ENCODE results near the gene PAK6. TPM values are rescaled to one million over a fixed set of nuclear protein-coding genes. Genes with fewer than 3 reads are reported as not detected.

The PAK6 gene
- total and polyA plus RNA-seq, 9 of the 15 experiments (the other 6 are each of a cell fraction or from before 2014, with no cell fraction given), result 0.03 to 0.74 (median 0.16) TPM; not detected in 2

DNA sequence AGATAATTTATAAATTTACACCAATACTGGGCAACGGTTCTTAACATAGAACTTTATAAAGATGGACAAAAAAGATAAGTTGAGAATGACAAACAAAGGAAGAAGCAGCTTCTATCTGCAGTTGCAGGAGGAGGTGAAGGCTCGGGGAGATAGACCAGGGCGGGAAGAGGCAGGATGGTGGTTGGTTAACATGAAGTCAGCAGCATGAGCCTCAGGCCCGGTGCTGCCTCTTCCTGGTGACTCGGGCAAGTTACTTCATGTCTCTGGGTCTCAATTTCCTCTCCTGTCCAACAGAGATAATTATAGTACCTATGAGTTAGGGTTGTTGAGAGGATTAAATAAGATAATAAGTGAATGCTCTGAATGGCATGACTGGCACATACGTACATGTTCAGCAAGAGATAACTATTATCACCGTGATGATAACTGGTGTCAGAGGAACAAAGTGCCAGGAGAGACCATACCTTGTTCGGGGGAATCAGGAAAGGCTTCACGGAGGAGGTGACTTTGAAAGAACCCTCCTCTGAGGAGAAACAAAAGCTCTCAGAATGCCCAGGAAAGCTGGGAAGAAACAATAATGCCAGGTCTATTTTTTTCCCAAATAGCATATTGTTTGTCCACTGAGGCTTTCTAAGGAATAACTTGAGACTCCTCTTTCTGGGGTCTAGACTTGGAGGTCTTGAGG, 4.4 kb downstream of the PAK6 start (continued):
- TF ChIP-seq, protein P1, sequence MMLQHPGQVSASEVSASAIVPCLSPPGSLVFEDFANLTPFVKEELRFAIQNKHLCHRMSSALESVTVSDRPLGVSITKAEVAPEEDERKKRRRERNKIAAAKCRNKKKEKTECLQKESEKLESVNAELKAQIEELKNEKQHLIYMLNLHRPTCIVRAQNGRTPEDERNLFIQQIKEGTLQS (IDR thresholded peaks at IDR 0.05), result no peak
- TF ChIP-seq, protein P1 (CRISPR knock-in tag; conservative IDR thresholded peaks at IDR 0.05), result no peak
- TF ChIP-seq RBBP5 (IDR thresholded peaks at IDR 0.05; ENCODE audit: borderline replicate concordance, insufficient read depth, low read length, poor library complexity, severe bottlenecking), result no peak
- no peak for TF ChIP-seq OTX1 (CRISPR knock-in tag; IDR thresholded peaks at IDR 0.05)
- TF ChIP-seq SMARCA5 (IDR thresholded peaks at IDR 0.05), result peak; percentile 62; the same call in 1 of the 2 replicates
- TF ChIP-seq FOXM1 (IDR thresholded peaks at IDR 0.05; ENCODE audit: low read depth), result no peak
- no peak for TF ChIP-seq FOXM1 (CRISPR knock-in tag; IDR thresholded peaks at IDR 0.05; ENCODE audit: low read depth)
- no peak for TF ChIP-seq MED1 (CRISPR knock-in tag; IDR thresholded peaks at IDR 0.05; ENCODE audit: borderline replicate concordance)
- peak; percentile 41 for TF ChIP-seq NCOR1 (IDR thresholded peaks at IDR 0.05)
- TF ChIP-seq TEAD2 (tag; IDR thresholded peaks at IDR 0.05), result no peak
- TF ChIP-seq, protein P2, sequence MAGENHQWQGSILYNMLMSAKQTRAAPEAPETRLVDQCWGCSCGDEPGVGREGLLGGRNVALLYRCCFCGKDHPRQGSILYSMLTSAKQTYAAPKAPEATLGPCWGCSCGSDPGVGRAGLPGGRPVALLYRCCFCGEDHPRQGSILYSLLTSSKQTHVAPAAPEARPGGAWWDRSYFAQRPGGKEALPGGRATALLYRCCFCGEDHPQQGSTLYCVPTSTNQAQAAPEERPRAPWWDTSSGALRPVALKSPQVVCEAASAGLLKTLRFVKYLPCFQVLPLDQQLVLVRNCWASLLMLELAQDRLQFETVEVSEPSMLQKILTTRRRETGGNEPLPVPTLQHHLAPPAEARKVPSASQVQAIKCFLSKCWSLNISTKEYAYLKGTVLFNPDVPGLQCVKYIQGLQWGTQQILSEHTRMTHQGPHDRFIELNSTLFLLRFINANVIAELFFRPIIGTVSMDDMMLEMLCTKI (IDR thresholded peaks at IDR 0.05; ENCODE audit: partially characterized antibody), result no peak
- TF ChIP-seq, protein P3, sequence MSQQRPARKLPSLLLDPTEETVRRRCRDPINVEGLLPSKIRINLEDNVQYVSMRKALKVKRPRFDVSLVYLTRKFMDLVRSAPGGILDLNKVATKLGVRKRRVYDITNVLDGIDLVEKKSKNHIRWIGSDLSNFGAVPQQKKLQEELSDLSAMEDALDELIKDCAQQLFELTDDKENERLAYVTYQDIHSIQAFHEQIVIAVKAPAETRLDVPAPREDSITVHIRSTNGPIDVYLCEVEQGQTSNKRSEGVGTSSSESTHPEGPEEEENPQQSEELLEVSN (IDR thresholded peaks at IDR 0.05; ENCODE audit: borderline replicate concordance in 1 of 2, extremely low read depth in 1 of 2, insufficient read depth in 1 of 2, insufficient read length in 1 of 2, low read depth in 1 of 2, low read length in 1 of 2, poor library complexity in 1 of 2, severe bottlenecking in 1 of 2), result peak; percentile 80 to 94
- peak; percentile 69 for TF ChIP-seq ARID1B (IDR thresholded peaks at IDR 0.05)
- no peak for TF ChIP-seq SIN3A (IDR thresholded peaks at IDR 0.05; ENCODE audit: borderline replicate concordance in 2 of 2, control insufficient read depth in 1 of 2, low read depth in 2 of 2, low read length in 2 of 2)
- TF ChIP-seq, protein P4, sequence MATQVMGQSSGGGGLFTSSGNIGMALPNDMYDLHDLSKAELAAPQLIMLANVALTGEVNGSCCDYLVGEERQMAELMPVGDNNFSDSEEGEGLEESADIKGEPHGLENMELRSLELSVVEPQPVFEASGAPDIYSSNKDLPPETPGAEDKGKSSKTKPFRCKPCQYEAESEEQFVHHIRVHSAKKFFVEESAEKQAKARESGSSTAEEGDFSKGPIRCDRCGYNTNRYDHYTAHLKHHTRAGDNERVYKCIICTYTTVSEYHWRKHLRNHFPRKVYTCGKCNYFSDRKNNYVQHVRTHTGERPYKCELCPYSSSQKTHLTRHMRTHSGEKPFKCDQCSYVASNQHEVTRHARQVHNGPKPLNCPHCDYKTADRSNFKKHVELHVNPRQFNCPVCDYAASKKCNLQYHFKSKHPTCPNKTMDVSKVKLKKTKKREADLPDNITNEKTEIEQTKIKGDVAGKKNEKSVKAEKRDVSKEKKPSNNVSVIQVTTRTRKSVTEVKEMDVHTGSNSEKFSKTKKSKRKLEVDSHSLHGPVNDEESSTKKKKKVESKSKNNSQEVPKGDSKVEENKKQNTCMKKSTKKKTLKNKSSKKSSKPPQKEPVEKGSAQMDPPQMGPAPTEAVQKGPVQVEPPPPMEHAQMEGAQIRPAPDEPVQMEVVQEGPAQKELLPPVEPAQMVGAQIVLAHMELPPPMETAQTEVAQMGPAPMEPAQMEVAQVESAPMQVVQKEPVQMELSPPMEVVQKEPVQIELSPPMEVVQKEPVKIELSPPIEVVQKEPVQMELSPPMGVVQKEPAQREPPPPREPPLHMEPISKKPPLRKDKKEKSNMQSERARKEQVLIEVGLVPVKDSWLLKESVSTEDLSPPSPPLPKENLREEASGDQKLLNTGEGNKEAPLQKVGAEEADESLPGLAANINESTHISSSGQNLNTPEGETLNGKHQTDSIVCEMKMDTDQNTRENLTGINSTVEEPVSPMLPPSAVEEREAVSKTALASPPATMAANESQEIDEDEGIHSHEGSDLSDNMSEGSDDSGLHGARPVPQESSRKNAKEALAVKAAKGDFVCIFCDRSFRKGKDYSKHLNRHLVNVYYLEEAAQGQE (IDR thresholded peaks at IDR 0.05; ENCODE audit: borderline replicate concordance), result no peak
- TF ChIP-seq, protein P4 (CRISPR knock-in tag; IDR thresholded peaks at IDR 0.05; ENCODE audit: low read depth), result no peak

All from K562 (cell line).